ENCODE results near the gene PLPPR1. TPM values are rescaled to one million over a fixed set of nuclear protein-coding genes. Genes with fewer than 3 reads are reported as not detected.

Gene PLPPR1
- polyA plus RNA-seq, 3 donors = not detected

DNA sequence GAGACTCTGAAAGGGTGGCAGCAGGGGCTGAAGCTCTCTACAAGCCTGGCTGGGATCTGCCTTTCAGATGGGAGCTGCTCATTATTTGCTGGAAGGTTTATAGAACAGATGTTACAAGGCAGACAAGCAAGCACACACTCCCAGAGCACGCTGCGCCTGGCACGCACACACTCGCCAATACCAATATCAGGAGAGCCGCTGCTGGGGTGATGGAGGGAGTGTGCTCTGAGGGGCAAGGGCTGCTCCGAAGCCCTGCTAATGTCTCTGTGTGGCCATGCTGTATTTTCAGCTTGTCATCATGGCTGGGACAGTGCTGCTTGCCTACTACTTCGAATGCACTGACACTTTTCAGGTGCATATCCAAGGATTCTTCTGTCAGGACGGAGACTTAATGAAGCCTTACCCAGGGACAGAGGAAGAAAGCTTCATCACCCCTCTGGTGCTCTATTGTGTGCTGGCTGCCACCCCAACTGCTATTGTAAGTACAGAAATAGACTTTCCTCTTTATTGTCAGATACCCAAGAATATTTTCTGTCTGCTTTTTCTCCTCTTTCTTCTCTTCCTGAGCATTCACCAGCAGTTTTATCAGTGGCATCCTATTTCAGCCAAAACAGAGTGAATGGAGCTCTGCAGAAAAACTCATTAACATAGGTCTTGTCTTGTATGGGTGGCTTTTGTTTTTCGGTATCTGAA is 241.2 kb downstream of the PLPPR1 start:
- Histone ChIP-seq H3K4me3 (replicated peaks in 1 of 3; ENCODE audit: low read depth in 2 of 3, low read length in 3 of 3) (no peak overlapping the region), H3K9ac (ENCODE audit: insufficient read depth, low read length, poor library complexity, severe bottlenecking) (no peak overlapping the region), H4K20me1 (ENCODE audit: insufficient read depth, low read length) (no peaks in the 10 kb centered on the region), H3K79me2 (ENCODE audit: insufficient read depth, low read length) (no peaks in the 10 kb centered on the region), H3K9me3 (replicated peaks in 1 of 2; ENCODE audit: control insufficient read depth in 1 of 2, insufficient read depth in 1 of 2, low read length in 2 of 2) (peaks cover 0 to 3% of the 10 kb centered on the region in 2 donors), H2AFZ (ENCODE audit: insufficient read depth, low read depth, low read length, poor library complexity, severe bottlenecking) (no peak overlapping the region), H3K4me2 (replicated peaks; ENCODE audit: extremely low read depth, low read length, poor library complexity, severe bottlenecking) (no peak overlapping the region), H3K4me1 (ENCODE audit: control insufficient read depth in 1 of 2, insufficient read depth in 2 of 2, low read length in 2 of 2) (no peaks in the 10 kb centered on the region), H3K36me3 (replicated peaks in 1 of 2; ENCODE audit: control insufficient read depth in 1 of 2, insufficient read depth in 2 of 2, low read length in 2 of 2) (no peaks in the 10 kb centered on the region), H3K27ac (ENCODE audit: low read depth in 1 of 2, low read length in 2 of 2) (no peak overlapping the region), H3K27me3 (ENCODE audit: control insufficient read depth in 2 of 2, insufficient read depth in 2 of 2, low read length in 2 of 2) (no peaks in the 10 kb centered on the region)
- Mint-ChIP-seq H3K27me3 (ENCODE audit: low read depth in 3 of 3) (peaks cover 0 to 2% (median 0%) of the 10 kb centered on the region in 3 donors), H3K9me3 (peaks cover 0 to 2% (median 0%) of the 10 kb centered on the region in 7 donors), H3K27ac (no peak overlapping the region), H3K36me3 (no peaks in the 10 kb centered on the region), H3K4me1 (no peaks in the 10 kb centered on the region), H3K4me3 (no peak overlapping the region)
- no peak for DNase-seq
- intact Hi-C loops (cut with micrococcal nuclease) = no loop called here
- TF ChIP-seq, protein P1, sequence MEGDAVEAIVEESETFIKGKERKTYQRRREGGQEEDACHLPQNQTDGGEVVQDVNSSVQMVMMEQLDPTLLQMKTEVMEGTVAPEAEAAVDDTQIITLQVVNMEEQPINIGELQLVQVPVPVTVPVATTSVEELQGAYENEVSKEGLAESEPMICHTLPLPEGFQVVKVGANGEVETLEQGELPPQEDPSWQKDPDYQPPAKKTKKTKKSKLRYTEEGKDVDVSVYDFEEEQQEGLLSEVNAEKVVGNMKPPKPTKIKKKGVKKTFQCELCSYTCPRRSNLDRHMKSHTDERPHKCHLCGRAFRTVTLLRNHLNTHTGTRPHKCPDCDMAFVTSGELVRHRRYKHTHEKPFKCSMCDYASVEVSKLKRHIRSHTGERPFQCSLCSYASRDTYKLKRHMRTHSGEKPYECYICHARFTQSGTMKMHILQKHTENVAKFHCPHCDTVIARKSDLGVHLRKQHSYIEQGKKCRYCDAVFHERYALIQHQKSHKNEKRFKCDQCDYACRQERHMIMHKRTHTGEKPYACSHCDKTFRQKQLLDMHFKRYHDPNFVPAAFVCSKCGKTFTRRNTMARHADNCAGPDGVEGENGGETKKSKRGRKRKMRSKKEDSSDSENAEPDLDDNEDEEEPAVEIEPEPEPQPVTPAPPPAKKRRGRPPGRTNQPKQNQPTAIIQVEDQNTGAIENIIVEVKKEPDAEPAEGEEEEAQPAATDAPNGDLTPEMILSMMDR (IDR thresholded peaks at IDR 0.05) = no peak
- 87% methylated on average over 7 of the region's 9 CpGs for WGBS (ENCODE audit: insufficient coverage)

DNA sequence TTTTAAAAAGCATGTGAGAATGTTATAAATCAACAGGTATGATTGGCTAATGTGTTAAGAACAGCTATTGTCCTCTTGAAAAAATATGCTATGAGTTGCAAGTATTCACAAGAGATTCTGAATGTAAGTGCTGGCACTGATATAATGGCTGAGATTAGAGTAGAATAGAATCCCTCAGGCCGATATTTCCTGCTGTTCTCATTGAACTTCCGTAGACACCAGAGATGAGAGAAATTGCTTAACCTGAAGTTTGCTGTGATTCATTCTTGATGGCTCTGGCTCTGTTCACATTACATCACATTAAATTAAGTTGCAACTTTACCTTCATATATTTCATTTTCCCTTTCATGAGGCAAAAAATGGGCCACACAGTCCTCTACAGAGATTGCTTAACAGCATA is 241.8 kb downstream of the PLPPR1 start:
- TF ChIP-seq, protein P1 (IDR thresholded peaks at IDR 0.05) = no peak
- DNase-seq = no peak
- Mint-ChIP-seq H3K9me3 (peaks cover 0 to 2% (median 0%) of the 10 kb centered on the region in 7 donors), H3K4me3 (no peak overlapping the region), H3K27me3 (ENCODE audit: low read depth in 3 of 3) (peaks cover 0 to 2% (median 0%) of the 10 kb centered on the region in 3 donors), H3K4me1 (no peaks in the 10 kb centered on the region), H3K36me3 (no peaks in the 10 kb centered on the region), H3K27ac (no peak overlapping the region)
- WGBS (ENCODE audit: insufficient coverage) = no CpG with 5 or more reads among the region's 2 CpGs
- H3K79me2 ChIP-seq (ENCODE audit: insufficient read depth, low read length) = no peaks in the 10 kb centered on the region
- H3K27ac ChIP-seq (ENCODE audit: low read depth in 1 of 2, low read length in 2 of 2) = no peak overlapping the region
- H3K36me3 ChIP-seq (replicated peaks in 1 of 2; ENCODE audit: control insufficient read depth in 1 of 2, insufficient read depth in 2 of 2, low read length in 2 of 2) = no peaks in the 10 kb centered on the region
- intact Hi-C loops (cut with micrococcal nuclease) = no loop called here
- no peaks in the 10 kb centered on the region for H3K27me3 ChIP-seq (ENCODE audit: control insufficient read depth in 2 of 2, insufficient read depth in 2 of 2, low read length in 2 of 2)
- H3K9me3 ChIP-seq (replicated peaks in 1 of 2; ENCODE audit: control insufficient read depth in 1 of 2, insufficient read depth in 1 of 2, low read length in 2 of 2) = peaks cover 0 to 3% of the 10 kb centered on the region in 2 donors
- no peaks in the 10 kb centered on the region for H4K20me1 ChIP-seq (ENCODE audit: insufficient read depth, low read length)
- H3K9ac ChIP-seq (ENCODE audit: insufficient read depth, low read length, poor library complexity, severe bottlenecking) = no peak overlapping the region
- H3K4me1 ChIP-seq (ENCODE audit: control insufficient read depth in 1 of 2, insufficient read depth in 2 of 2, low read length in 2 of 2) = no peaks in the 10 kb centered on the region
- H3K4me3 ChIP-seq (replicated peaks in 1 of 3; ENCODE audit: low read depth in 2 of 3, low read length in 3 of 3) = no peak overlapping the region
- no peak overlapping the region for H3K4me2 ChIP-seq (replicated peaks; ENCODE audit: extremely low read depth, low read length, poor library complexity, severe bottlenecking)
- H2AFZ ChIP-seq (ENCODE audit: insufficient read depth, low read depth, low read length, poor library complexity, severe bottlenecking) = no peak overlapping the region

Data from CD14-positive monocyte (primary cell).